ENCODE results near the gene CHID1.

Gene CHID1

DNA sequence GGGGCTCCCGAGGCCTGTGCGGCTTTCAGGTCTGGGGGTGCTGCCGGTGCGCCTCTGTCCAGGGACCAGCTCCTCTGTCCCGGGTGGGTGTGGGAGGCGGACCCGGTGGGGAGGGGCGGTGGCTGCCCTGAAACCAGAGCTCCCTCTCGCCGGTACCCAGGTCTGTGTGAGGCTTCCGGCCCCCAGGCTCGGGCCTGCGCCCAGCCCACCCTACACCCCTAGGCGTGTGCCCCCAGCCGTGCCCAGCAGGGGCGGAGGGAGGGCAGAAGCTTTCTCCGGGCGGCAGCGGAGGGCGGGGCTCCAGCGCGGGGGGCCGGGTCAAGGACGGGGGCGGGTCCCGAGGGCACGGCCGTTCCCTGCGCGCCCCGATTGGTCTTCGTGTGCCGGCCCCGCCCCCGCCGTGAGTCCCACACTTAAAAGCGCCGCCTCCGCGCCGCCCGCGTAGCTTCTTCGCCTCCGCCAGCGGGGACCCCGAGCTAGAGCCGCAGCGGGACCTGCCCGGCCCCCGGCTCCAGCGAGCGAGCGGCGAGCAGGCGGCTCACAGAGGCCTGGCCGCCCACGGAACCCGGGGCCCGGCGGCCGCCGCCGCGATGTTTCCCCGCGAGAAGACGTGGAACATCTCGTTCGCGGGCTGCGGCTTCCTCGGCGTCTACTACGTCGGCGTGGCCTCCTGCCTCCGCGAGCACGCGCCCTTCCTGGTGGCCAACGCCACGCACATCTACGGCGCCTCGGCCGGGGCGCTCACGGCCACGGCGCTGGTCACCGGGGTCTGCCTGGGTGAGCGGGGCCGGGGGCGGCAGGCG, 91.3 kb downstream of the CHID1 start:
- DNase-seq = peak; percentile 85 to 87

DNA sequence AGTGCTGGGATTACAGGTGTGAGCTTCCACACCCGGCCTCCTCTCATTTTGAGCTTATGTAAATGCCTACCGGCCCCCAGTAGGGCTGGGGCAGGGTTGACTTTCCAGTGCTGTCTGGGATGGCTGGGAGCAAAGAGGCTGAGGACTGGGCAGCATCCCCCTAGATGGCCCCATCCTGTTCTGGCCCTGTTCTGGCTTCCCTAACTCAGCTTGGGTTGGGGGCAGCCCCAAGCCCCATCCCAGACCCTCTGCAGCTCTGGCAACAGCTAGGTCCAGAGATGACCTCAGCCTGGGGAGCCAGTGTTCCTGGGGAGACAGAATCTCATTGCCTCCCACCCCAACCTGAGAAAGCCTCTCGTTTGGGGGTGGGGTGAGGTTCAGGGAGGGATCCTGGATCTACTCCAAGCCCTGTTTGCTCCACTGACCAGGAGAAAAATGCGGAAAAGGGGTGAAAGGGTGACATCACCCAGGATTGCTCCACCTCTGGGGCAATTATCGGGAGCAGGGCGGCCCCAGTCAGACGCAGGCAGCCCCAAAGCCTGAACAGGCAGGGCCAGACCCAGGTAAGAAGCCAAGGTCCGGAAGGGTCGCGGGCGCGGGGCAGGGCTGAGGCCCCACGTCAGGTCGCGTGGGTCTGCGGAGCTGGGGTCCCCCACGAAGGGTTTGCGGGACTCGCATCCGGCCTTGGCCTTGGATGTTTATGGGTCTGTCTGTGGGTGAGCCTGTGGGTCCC, 92.0 kb downstream of the CHID1 start, which contains the start of gene PNPLA2:
PNPLA2 (plus strand) TSS at position 519 of the 733 bp plus-strand sequence. CDS start 805 bp downstream, outside the sequence.
- no peak for DNase-seq
